ENCODE results near the gene TAS2R1. TPM values are rescaled to one million over a fixed set of nuclear protein-coding genes. Genes with fewer than 3 reads are reported as not detected.

The TAS2R1 gene, protein sequence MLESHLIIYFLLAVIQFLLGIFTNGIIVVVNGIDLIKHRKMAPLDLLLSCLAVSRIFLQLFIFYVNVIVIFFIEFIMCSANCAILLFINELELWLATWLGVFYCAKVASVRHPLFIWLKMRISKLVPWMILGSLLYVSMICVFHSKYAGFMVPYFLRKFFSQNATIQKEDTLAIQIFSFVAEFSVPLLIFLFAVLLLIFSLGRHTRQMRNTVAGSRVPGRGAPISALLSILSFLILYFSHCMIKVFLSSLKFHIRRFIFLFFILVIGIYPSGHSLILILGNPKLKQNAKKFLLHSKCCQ
- not detected in 2 replicates for total RNA-seq (2014; rRNA removed)
- polyA plus RNA-seq (2012): not detected

- no peak for DNase-seq (ENCODE audit: low read depth)
Observed at GRCh38 chr5:9630251-9630650, at the start of gene TAS2R1. Gene TAS2R1, minus strand, starts transcription at chr5:9630351. Its CDS starts 319 bp downstream, at chr5:9630032.

GRCh38 chr5:9670371-9670770 lies 40.2 kb upstream of the TAS2R1 start:
- no peak for DNase-seq (ENCODE audit: low read depth)

GRCh38 chr5:9667906-9668305 lies 37.8 kb upstream of the TAS2R1 start:
- no peak for DNase-seq (ENCODE audit: low read depth)

DNA sequence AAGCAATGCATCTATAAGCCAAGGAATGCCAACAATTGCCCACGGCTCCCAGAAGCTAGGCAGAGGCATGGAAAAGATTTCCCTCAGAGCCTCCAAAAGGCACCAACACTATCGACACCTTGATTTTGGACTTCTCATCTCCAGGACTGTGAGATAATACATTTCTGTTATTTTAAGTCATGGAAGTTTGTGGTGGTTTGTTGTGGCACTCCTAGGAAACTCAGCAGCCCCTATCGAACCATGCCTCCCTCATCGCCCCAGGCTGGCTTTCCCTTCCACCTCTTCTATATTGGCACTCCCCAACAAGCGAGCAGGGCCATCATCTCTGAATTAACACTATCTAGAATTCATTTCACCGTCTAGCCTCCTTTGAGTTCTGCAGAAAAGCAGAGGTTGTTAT lies 33.7 kb upstream of the TAS2R1 start:
- DNase-seq (ENCODE audit: low read depth): no peak

GRCh38 chr5:9661316-9662015 lies 31.3 kb upstream of the TAS2R1 start:
- DNase-seq (ENCODE audit: low read depth): no peak

- no peak for DNase-seq (ENCODE audit: low read depth)
Observed at GRCh38 chr5:9658706-9659105, 28.6 kb upstream of the TAS2R1 start.

DNA sequence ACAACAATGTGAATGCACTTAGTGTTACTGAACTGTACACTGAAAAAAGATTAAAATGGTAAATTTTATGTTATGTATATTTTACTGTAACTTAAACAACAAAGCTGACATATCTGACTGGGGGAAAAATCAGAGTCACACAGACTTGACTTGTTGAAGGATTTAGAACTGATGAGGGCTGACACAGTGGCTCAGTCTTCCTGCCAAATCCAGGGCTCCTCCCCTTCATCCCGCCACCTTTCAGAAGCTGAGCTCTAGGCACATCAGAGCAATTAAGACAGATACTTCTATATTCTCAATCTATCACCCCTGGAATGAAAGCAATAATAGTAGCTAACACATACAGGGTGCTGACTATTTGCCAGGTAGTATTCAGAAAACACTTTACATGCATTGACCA lies 27.7 kb upstream of the TAS2R1 start:
- no peak for DNase-seq (ENCODE audit: low read depth)

- no peak for DNase-seq (ENCODE audit: low read depth)
Observed at GRCh38 chr5:9655641-9656040, 25.5 kb upstream of the TAS2R1 start.

DNA sequence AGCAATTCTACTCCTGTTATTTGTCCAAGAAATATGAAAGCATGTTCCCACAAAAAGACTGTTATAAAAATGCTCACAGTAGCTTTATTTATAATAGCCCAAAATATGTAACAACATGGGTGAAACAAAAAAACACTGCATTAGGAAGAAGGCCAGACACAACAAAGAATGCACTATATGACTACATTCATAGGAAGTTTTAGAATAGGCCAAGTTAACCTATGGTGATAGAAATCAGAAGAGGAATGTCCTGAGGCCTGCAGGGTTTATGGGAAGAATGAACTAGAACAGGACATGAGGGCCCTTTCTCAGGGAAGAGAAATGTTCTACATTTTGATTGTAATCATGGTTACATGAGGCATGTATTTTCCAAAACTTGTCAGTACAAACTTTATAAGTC lies 24.7 kb upstream of the TAS2R1 start:
- no peak for DNase-seq (ENCODE audit: low read depth)

- DNase-seq (ENCODE audit: low read depth): peak; percentile 53
Observed at GRCh38 chr5:9653811-9654210, 23.7 kb upstream of the TAS2R1 start.

- DNase-seq (ENCODE audit: low read depth): no peak
Observed at GRCh38 chr5:9653061-9653460, 22.9 kb upstream of the TAS2R1 start.

GRCh38 chr5:9652295-9652694 lies 22.1 kb upstream of the TAS2R1 start:
- DNase-seq (ENCODE audit: low read depth): no peak

GRCh38 chr5:9646843-9647242 lies 16.7 kb upstream of the TAS2R1 start:
- DNase-seq (ENCODE audit: low read depth): no peak

GRCh38 chr5:9644630-9645029 lies 14.5 kb upstream of the TAS2R1 start:
- peak; percentile 5 for DNase-seq (ENCODE audit: low read depth)

DNA sequence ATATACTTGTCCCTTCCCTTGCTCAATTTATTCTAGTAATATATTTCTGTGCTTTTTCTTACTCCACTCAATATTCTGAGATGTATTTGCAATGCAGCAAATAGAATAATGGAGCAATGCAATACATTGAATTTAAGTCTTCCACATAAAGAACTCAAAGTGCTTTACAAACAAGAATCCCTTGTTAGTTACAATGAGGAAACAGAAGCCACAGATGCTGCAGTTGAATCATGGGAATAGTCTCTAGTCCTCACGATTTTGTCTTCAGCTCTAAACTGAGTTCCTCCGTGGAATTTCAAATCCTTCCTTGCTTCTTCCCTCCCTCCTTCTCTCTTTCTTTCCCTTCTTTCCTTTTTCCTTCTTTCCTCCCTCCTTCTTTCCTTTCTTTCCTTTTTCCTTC lies 12.5 kb upstream of the TAS2R1 start:
- DNase-seq (ENCODE audit: low read depth): no peak

DNA sequence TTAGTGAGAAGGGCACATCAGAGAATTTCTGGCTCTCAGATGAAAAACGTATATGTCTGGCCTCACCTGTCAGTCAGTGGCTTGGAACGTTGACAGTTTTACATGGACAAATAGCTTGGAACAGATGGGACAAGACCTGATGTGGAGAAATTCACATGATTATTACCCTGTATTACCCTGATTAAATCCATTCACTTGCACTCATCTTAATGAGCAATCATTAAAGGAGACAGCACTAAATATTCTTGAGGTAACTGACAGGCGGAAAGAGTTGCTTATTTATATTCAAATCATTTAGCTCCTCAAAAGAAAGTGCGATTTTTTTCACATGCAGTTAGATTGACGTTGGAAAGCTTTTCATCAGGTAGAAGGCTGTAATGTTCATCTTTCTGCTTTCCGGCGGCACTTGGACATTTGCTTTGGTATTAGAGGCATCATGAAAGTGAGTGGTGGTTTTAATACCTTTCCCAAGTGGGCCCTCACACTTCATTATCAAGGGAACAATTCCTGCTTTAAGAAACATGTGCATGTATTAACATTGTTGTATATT lies 11.7 kb upstream of the TAS2R1 start:
- DNase-seq (ENCODE audit: low read depth): no peak

DNA sequence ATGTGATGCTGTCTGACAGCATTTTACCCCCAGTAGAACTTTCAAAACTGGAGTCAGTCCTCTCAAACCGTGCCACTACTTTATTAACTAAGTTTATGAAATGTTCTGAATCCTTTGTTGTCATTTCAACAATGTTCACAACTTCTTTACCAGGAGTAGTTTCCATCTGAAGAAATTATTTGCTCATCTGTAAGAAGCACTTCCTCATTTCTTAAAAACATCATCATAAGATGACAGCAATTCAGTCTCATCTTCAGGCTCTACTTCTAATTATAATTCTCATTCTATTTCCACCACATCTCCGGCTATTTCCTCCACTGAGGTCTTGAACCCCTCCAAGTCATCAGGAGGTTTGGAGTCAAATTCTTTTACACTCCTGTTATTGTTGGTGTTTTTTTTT lies 2.3 kb upstream of the TAS2R1 start:
- no peak for DNase-seq (ENCODE audit: low read depth)

DNA sequence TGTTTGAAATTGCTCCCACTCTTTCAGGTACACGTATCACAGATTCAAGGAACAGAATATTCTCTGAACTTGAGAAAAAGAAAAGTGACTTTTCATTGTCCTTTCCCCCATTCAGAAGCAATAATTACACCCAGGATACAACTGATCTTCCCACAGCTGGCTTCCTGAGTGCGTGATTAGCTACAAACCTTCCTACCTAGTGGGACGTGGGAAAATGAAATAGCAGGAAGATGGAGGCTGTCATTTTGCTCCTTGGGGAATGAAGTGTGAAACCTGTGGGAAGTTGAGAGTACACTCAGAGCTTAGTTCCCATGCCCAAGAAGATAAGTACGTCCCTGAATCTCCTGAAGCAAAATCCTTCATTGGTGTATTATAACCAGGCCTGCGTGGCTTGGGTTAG lies 2.6 kb downstream of the TAS2R1 start:
- no peak for DNase-seq (ENCODE audit: low read depth)

DNA sequence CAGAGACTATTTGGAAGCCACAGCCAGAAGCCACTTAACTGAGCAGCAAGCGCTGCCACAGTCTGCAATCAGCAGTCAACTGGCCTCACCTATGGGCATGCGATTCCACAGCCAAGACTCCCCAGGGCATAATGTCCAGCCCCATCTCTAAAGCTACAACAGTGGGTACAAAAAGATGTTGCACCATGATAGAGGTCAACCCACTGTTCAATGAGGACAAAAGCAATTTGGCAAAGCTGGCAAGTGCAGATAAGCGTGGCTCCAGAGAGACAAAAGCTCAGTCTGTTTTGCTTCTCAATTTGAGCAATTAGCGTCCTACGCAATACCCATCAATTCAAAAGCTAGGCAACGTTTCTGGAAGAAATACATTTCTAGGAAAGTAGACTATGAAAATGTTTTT lies 3.2 kb downstream of the TAS2R1 start:
- no peak for DNase-seq (ENCODE audit: low read depth)

GRCh38 chr5:9625731-9626130 lies 4.4 kb downstream of the TAS2R1 start:
- no peak for DNase-seq (ENCODE audit: low read depth)

DNA sequence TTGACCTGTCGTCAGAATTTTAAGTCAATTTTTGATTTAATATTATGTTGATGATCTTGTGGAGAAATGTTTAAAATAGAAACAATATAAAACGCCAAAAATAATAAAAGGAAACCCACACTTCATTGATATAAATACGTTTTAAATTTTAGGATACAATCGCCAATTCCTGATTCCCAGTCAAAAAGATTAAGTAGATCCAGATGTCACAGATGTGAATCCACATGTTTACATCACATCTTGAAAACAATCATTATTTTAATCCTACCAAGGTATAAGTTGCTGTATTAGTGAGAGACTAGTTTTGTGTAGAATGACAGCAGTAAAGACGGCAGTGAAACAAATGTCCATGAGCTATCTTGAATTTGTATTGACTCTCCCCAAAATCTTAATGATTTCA lies 4.9 kb downstream of the TAS2R1 start:
- no peak for DNase-seq (ENCODE audit: low read depth)

- DNase-seq (ENCODE audit: low read depth): no peak
Observed at GRCh38 chr5:9624196-9624947, 5.8 kb downstream of the TAS2R1 start.
